K562 (cell line): ENCODE results near the gene KXD1. TPM values are rescaled to one million over a fixed set of nuclear protein-coding genes. Genes with fewer than 3 reads are reported as not detected.
A peak's percentile ranks its signal among the peaks of the same experiment; 100 is the strongest.
"Not testable (repeated sequence)": the region's sequence is repeated elsewhere in the genome, so short reads cannot be mapped to it uniquely, and the experiment has no call there.

Source experiments
- BCOR ChIP-seq: fragments of 450-650 bp; IDR thresholded peaks from 2 replicates; pipeline ENCODE4 v1.6.1; 2016
- CC2D1A ChIP-seq: fragments of 450-650 bp; IDR thresholded peaks from 2 replicates; pipeline ENCODE4 v1.6.1; 2017; ENCODE audit warnings: mild to moderate bottlenecking
- HDAC1 ChIP-seq, 2 experiments: fragments of 450-650 bp; IDR thresholded peaks; 2 replicates each; pipeline ENCODE4 v1.6.1; 2016 to 2017; ENCODE audit warnings: inconsistent platforms in 1 of 2, mild to moderate bottlenecking in 1 of 2, moderate library complexity in 1 of 2
- RCOR1 ChIP-seq, 2 experiments: IDR thresholded peaks; 2 replicates each; pipeline ENCODE4 v1.6.1; 2012; ENCODE audit warnings: low read depth in 2 of 2, low read length in 2 of 2, borderline replicate concordance in 1 of 2, improper control_type of control experiment in 1 of 2
- ZBTB40 ChIP-seq, 2 experiments: fragments of 450-650 bp in 1 of 2; sonication (generic) in 1 of 2; formaldehyde crosslinking in 1 of 2; IDR thresholded peaks; 2 replicates each; pipeline versions ENCODE4 v1.7.1 to v1.9.0; 2016 to 2022; ENCODE audit warnings: inconsistent platforms in 1 of 2, mild to moderate bottlenecking in 1 of 2, missing genetic modification reagents in 1 of 2
- polyA plus RNA-seq, 8 experiments: library from polyadenylated mRNA; depleted of rRNA in 4 of 8; stranded (reverse) in 5 of 8; unstranded in 3 of 8; fragments of >200 nt; fragmentation: Nextera tagmentation in 2 of 8; fragmentation: Illumina TruSeq in 1 of 8; extraction: Ambion mirVana in 2 of 8; extraction: Trizol in 1 of 8; gene quantifications; 2 replicates each; pipeline versions ENCODE4 v1.2.1 to v1.2.3, GENCODE V29; 2011 to 2014; ENCODE audit warnings: inconsistent platforms in 1 of 8, missing spikeins in 1 of 8
- total RNA-seq, 7 experiments: library from RNA; depleted of rRNA in 6 of 7; stranded (reverse); fragments of >200 nt in 6 of 7; fragmentation: Illumina TruSeq in 2 of 7; extraction: Trizol in 2 of 7; gene quantifications; 2 replicates each; pipeline versions ENCODE4 v1.2.1 to v1.2.3, GENCODE V29; 2011 to 2021; ENCODE audit warnings: low replicate concordance in 1 of 7

KXD1 gene
- total and polyA plus RNA-seq, 9 of the 15 experiments (the other 6 are each of a cell fraction or from before 2014, with no cell fraction given): 21.9 to 210 (median 118) TPM

GRCh38 chr19:18522862-18523440 is 34.7 kb upstream of the KXD1 start (continued):
- peak; percentile 32; the same call in 1 of the 2 replicates for TF ChIP-seq ZBTB40 (IDR thresholded peaks at IDR 0.05)
- TF ChIP-seq ZBTB40 (CRISPR knock-in tag; IDR thresholded peaks at IDR 0.05): not testable (repeated sequence)
- TF ChIP-seq BCOR: peak; percentile 99
- peak in 1 of 2 experiments; percentile 71; a peak in 1 of 4 replicates for TF ChIP-seq RCOR1 (IDR thresholded peaks at IDR 0.05; ENCODE audit: borderline replicate concordance in 1 of 2, low read depth in 2 of 2, low read length in 2 of 2)
- peak in 1 of 2 experiments; percentile 32; a peak in 1 of 4 replicates for TF ChIP-seq HDAC1 (IDR thresholded peaks at IDR 0.05)
- TF ChIP-seq CC2D1A: peak; percentile 78; the same call in 1 of the 2 replicates
